HepG2 (cell line): ENCODE measurements around the gene HNRNPA1. TPM values are rescaled to one million over a fixed set of nuclear protein-coding genes. Genes with fewer than 3 reads are reported as not detected.

ENCODE experiments used
- ATAC-seq: fragments of 200-7000 bp; cut with Tn5 transposase; 3 replicates; pipeline ENCODE4 v1.9.1; 2020; ENCODE audit warnings: mild to moderate bottlenecking, moderate library complexity
- BruUV-seq: library from RNA; stranded (reverse); fragments of 400-500 nt; replicated peaks from 2 replicates; lab custom pipeline; 2021; lab: Mats Ljungman, UMichigan
- CTCF ChIA-PET: fragments of 300-600 bp; formaldehyde crosslinking; extraction: SDS; loops from one replicate; lab custom pipeline; 2021; ENCODE audit warnings: low total read pairs, inconsistent platforms, low intra/inter-chr PET ratio; lab: Yijun Ruan, JAX
- POLR2A ChIA-PET: fragments of 350-600 bp; sonication (Branson Sonifier 250); formaldehyde crosslinking; loops from one replicate; lab custom pipeline; 2020; ENCODE audit warnings: antibody characterized with exemption, inconsistent platforms; lab: Yijun Ruan, JAX
- DNase-seq: peaks from one replicate; pipeline ENCODE4 v3.0.0-alpha.2; 2015; ENCODE audit warnings: low spot score
- FAIRE-seq: peaks from 3 replicates; lab custom pipeline; 2011; peaks lifted over from hg19 to GRCh38; lab: Jason Lieb, UNC
- H2AFZ ChIP-seq: one replicate; pipeline ENCODE4 v1.6.1; 2011; ENCODE audit warnings: low read length, inconsistent platforms
- H3K27ac ChIP-seq: fragments of 300-600 bp; 3 replicates; pipeline ENCODE4 v1.8.0; 2011; ENCODE audit warnings: mixed run types, mild to moderate bottlenecking, mixed read lengths, low read length, inconsistent platforms; ENCODE audit not compliant: insufficient read depth; ENCODE audit errors: extremely low read length
- H3K27me3 ChIP-seq, 2 experiments: fragments of 200-600 bp in 1 of 2; 2 replicates in 1 of 2; 3 replicates in 1 of 2; pipeline versions ENCODE4 v1.6.0 to v1.8.0; 2011; ENCODE audit warnings: low read length in 2 of 2, mild to moderate bottlenecking in 2 of 2, moderate library complexity in 2 of 2, inconsistent platforms in 1 of 2; ENCODE audit not compliant: insufficient read depth in 2 of 2, control insufficient read depth in 1 of 2
- H3K36me3 ChIP-seq, 2 experiments: fragments of 200-600 bp in 1 of 2; replicated peaks in 1 of 2; 2 replicates in 1 of 2; 3 replicates in 1 of 2; pipeline versions ENCODE4 v1.5.1 to v1.8.0; 2011; ENCODE audit warnings: low read length in 2 of 2, inconsistent platforms in 1 of 2; ENCODE audit not compliant: insufficient read depth in 2 of 2, control insufficient read depth in 1 of 2
- H3K4me1 ChIP-seq: 2 replicates; pipeline ENCODE4 v1.5.1; 2012; ENCODE audit warnings: low read length, inconsistent platforms; ENCODE audit not compliant: insufficient read depth
- H3K4me2 ChIP-seq: 2 replicates; pipeline ENCODE4 v1.6.0; 2011; ENCODE audit warnings: low read depth, low read length, inconsistent platforms
- H3K4me3 ChIP-seq, 3 experiments: fragments of 200-600 bp in 1 of 3; sonication (generic), shearing (Covaris generic) in 1 of 3; replicated peaks in 1 of 3; 2 replicates each; pipeline ENCODE4 v1.5.1; 2011 to 2016; ENCODE audit warnings: low read length in 3 of 3, inconsistent platforms in 2 of 3, low read depth in 2 of 3, mild to moderate bottlenecking in 2 of 3, control low read depth in 1 of 3, mixed read lengths in 1 of 3; ENCODE audit not compliant: insufficient read depth in 1 of 3
- H3K79me2 ChIP-seq: one replicate; pipeline ENCODE4 v1.6.1; 2011; ENCODE audit warnings: low read length, inconsistent platforms; ENCODE audit not compliant: insufficient read depth
- H3K9ac ChIP-seq: 2 replicates; pipeline ENCODE4 v1.6.0; 2011; ENCODE audit warnings: mild to moderate bottlenecking, low read depth, low read length, inconsistent platforms; ENCODE audit not compliant: insufficient read depth
- H3K9me3 ChIP-seq: 2 replicates; pipeline ENCODE4 v1.5.1; 2012; ENCODE audit warnings: mild to moderate bottlenecking, low read length
- H4K20me1 ChIP-seq: 2 replicates; pipeline ENCODE4 v1.6.0; 2011; ENCODE audit warnings: inconsistent platforms, mild to moderate bottlenecking, low read length, moderate library complexity; ENCODE audit not compliant: insufficient read depth
- ATF7 ChIP-seq, 2 experiments: fragments of 450-650 bp in 1 of 2; sonication (generic) in 1 of 2; formaldehyde crosslinking in 1 of 2; IDR thresholded peaks; 2 replicates each; pipeline versions ENCODE4 v1.4.0 to v1.6.1; 2016 to 2020; ENCODE audit warnings: antibody characterized with exemption in 1 of 2, mild to moderate bottlenecking in 1 of 2, missing genetic modification reagents in 1 of 2
- CREB1 ChIP-seq, 2 experiments: fragments of 450-650 bp in 1 of 2; IDR thresholded peaks; 2 replicates each; pipeline ENCODE4 v1.6.1; 2016 to 2017; ENCODE audit warnings: control low read depth in 1 of 2, mild to moderate bottlenecking in 1 of 2, missing compliant biosample characterization in 1 of 2, missing genetic modification characterization in 1 of 2
- GMEB1 ChIP-seq: sonication (generic); formaldehyde crosslinking; IDR thresholded peaks from 2 replicates; pipeline ENCODE4 v1.5.1; 2020; ENCODE audit warnings: missing genetic modification reagents, mild to moderate bottlenecking, borderline replicate concordance
- KDM5B ChIP-seq: sonication (generic); formaldehyde crosslinking; IDR thresholded peaks from 2 replicates; pipeline ENCODE4 v1.4.0; 2020; ENCODE audit warnings: missing genetic modification reagents, mild to moderate bottlenecking, borderline replicate concordance
- NFRKB ChIP-seq: fragments of 450-650 bp; IDR thresholded peaks from 2 replicates; pipeline ENCODE4 v1.6.1; 2017
- ZNF350 ChIP-seq: sonication (generic); formaldehyde crosslinking; IDR thresholded peaks from 2 replicates; pipeline ENCODE4 v1.4.0; 2020; ENCODE audit warnings: mild to moderate bottlenecking, low read depth, missing genetic modification reagents, borderline replicate concordance
- ZNF354B ChIP-seq: sonication (generic); formaldehyde crosslinking; IDR thresholded peaks from 2 replicates; pipeline ENCODE4 v1.8.0; 2022; ENCODE audit warnings: mild to moderate bottlenecking, missing genetic modification reagents
- ZNF383 ChIP-seq: sonication (generic); formaldehyde crosslinking; IDR thresholded peaks from 2 replicates; pipeline ENCODE4 v1.4.0; 2020; ENCODE audit warnings: missing genetic modification reagents, mild to moderate bottlenecking, borderline replicate concordance
- ZNF558 ChIP-seq: sonication (generic); formaldehyde crosslinking; IDR thresholded peaks from 2 replicates; pipeline ENCODE4 v1.9.0; 2022; ENCODE audit warnings: mild to moderate bottlenecking, missing genetic modification reagents, borderline replicate concordance
- ZNF747 ChIP-seq: sonication (generic); formaldehyde crosslinking; IDR thresholded peaks from 2 replicates; pipeline ENCODE4 v1.8.1; 2023; ENCODE audit warnings: missing genetic modification reagents, mild to moderate bottlenecking, borderline replicate concordance
- WGBS: methylation state at CpG from one replicate; pipeline ENCODE4 v1.1.6; 2017; ENCODE audit warnings: low lambda C conversion rate; 5-methylcytosine and 5-hydroxymethylcytosine counted together
- in situ Hi-C: cut with HindIII; loops from 2 replicates; pipeline ENCODE4 v1.10.0; 2017; ENCODE audit warnings: low pct_unique_long_range_greater_than_20kb; ENCODE audit not compliant: extremely low pct_ligation_motif_present
- intact Hi-C: fragments of 100-400 bp; cut with micrococcal nuclease; formaldehyde crosslinking; loops from one replicate; pipeline ENCODE4 v1.10.0; 2022; ENCODE audit not compliant: unreplicated experiment
- polyA plus RNA-seq, 8 experiments: library from polyadenylated mRNA; depleted of rRNA in 3 of 8; stranded (reverse) in 7 of 8; unstranded in 1 of 8; fragments of >200 nt; fragmentation: Illumina TruSeq in 4 of 8; extraction: Trizol in 4 of 8; gene quantifications; 2 replicates each; pipeline versions ENCODE4 v1.2.1 to v1.2.3, GENCODE V29; 2011 to 2016; ENCODE audit warnings: low read depth in 4 of 8, missing spikeins in 1 of 8, mixed read lengths in 1 of 8; ENCODE audit not compliant: insufficient read depth in 1 of 8
- total RNA-seq, 5 experiments: library from RNA; depleted of rRNA; stranded (reverse); fragments of >200 nt; fragmentation: Illumina TruSeq; extraction: Trizol; gene quantifications; 2 replicates each; pipeline ENCODE4 v1.2.3, GENCODE V29; 2016; ENCODE audit warnings: low read depth in 1 of 5

HNRNPA1 gene
- total and polyA plus RNA-seq, 2 of the 13 experiments (the other 11 are each of a cell fraction or from before 2014, with no cell fraction given), result 535 to 1,820 TPM

DNA sequence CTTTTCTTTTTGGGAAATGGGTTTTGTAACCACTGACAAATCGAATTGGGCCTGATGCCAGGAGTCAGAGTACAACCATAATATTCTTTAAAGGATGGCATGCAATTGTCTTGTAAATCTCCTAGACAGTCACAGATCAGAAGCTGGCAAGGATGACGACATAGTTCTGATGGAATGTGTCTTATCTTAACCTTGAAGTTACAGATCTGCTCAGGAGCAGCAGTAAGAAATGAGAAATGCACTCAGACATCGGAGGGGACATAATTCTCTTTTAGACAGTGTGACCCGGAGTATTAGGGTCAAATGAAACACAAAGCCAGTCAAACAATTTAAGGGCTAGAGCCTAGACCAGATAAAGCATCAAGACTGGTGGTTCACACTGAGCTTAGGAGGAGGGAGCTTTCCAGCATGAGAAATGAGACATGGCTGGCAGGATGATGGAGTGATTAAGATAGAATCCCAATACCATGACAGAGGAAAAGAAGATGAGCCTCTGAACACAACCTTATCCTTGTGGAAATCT, 18.1 kb upstream of the HNRNPA1 start:
- ChIA-PET CTCF (no interaction called here), POLR2A (interaction anchor here (1.2 kb wide), 1 partner anchor 17 kb away, joined by 8 read pairs; the partner anchor contains the start of genes CBX5 and HNRNPA1)
- H3K27ac ChIP-seq, result no peak overlapping the region
- H3K36me3 ChIP-seq, result peaks cover 0 to under 1% of the 10 kb centered on the region in 2 experiments; a peak in 1 of 5 replicates
- intact Hi-C loops, result no loop called here
- H3K4me3 ChIP-seq, result no peak overlapping the region
- H3K9me3 ChIP-seq, result no peaks in the 10 kb centered on the region
- no TSS peak for BruUV-seq
- in situ Hi-C loops, result no loop called here
- H2AFZ ChIP-seq, result no peak overlapping the region
- TF ChIP-seq ATF7 (IDR thresholded peaks at IDR 0.05) (peak; percentile 52), ATF7 (CRISPR knock-in tag; IDR thresholded peaks at IDR 0.05) (no peak), NFRKB (no peak), ZNF350 (CRISPR knock-in tag) (no peak), GMEB1 (CRISPR knock-in tag) (no peak), CREB1 (IDR thresholded peaks at IDR 0.05) (peak; percentile 35; the same call in 1 of the 2 replicates), CREB1 (CRISPR knock-in tag; IDR thresholded peaks at IDR 0.05) (no peak)
- WGBS, result 47% methylated on average over 4 of the region's 4 CpGs
- H3K79me2 ChIP-seq, result no peaks in the 10 kb centered on the region
- ATAC-seq (no peak), DNase-seq (no peak), FAIRE-seq (no peak)
- H3K9ac ChIP-seq, result no peak overlapping the region
- no peak overlapping the region for H3K4me2 ChIP-seq
- no peaks in the 10 kb centered on the region for H3K27me3 ChIP-seq
- no peaks in the 10 kb centered on the region for H4K20me1 ChIP-seq
- peaks cover 11% of the 10 kb centered on the region for H3K4me1 ChIP-seq

DNA sequence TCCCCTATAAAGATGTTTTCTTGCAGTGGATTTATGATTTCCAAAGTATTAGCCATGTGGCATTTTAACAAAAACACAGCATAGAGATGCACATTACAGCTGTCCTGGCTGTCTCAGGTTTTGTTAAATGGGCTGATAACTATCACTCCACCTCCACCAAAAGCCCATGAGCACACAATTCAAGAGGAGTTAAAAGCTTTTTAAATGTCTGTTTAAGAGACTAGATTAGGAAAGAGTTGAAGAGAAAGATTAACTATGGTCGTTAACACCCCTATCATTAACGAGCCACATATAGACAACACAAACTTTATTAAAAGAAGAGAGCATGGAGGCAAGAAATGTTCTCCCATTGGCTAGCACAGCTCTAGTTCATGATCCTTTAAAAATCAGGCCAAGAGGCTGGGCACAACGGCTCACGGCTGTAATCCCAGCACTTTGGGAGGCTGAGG, 15.1 kb upstream of the HNRNPA1 start:
- H4K20me1 ChIP-seq, result no peaks in the 10 kb centered on the region
- FAIRE-seq, result no peak
- no peak overlapping the region for H3K9ac ChIP-seq
- no peak for DNase-seq
- H3K9me3 ChIP-seq, result no peaks in the 10 kb centered on the region
- ChIA-PET CTCF (no interaction called here), POLR2A (interaction anchor here (0.9 kb wide), 1 partner anchor 15 kb away, joined by 3 read pairs; the partner anchor contains the start of genes CBX5 and HNRNPA1)
- H3K4me3 ChIP-seq, result no peak overlapping the region
- BruUV-seq, result no TSS peak
- 93% methylated on average over 4 of the region's 4 CpGs for WGBS
- peaks cover 11% of the 10 kb centered on the region for H3K4me1 ChIP-seq
- no peaks in the 10 kb centered on the region for H3K27me3 ChIP-seq
- H3K4me2 ChIP-seq, result no peak overlapping the region
- intact Hi-C loops (no loop called here), in situ Hi-C loops (no loop called here)
- no peak overlapping the region for H2AFZ ChIP-seq
- no peak for ATAC-seq
- no peaks in the 10 kb centered on the region for H3K79me2 ChIP-seq
- no peak overlapping the region for H3K27ac ChIP-seq
- H3K36me3 ChIP-seq, result no peaks in the 10 kb centered on the region
- TF ChIP-seq ZNF747 (CRISPR knock-in tag) (no peak), ZNF354B (no peak), ZNF558 (CRISPR knock-in tag) (no peak), ZNF383 (no peak), KDM5B (CRISPR knock-in tag) (no peak)
